Thoracic aorta (tissue), 2 donors: ENCODE measurements around the gene FNDC3B. TPM values are rescaled to one million over a fixed set of nuclear protein-coding genes. Genes with fewer than 3 reads are reported as not detected.

ENCODE experiments used
- ATAC-seq: fragments of 150-250 bp; one replicate; pipeline ENCODE4 v1.8.0; 2017; ENCODE audit warnings: low read depth; ENCODE audit not compliant: insufficient number of reproducible peaks, low FRiP score
- DNase-seq: peaks from one replicate; pipeline ENCODE4 v3.0.0-alpha.2; 2020; ENCODE audit warnings: low spot score
- H3K27ac ChIP-seq, 2 donors: fragments of 200-600 bp; sonication (generic); 1 replicate in 1 of 2; 2 replicates in 1 of 2; pipeline ENCODE4 v1.5.1; 2016; ENCODE audit warnings: mild to moderate bottlenecking in 2 of 2, moderate library complexity in 2 of 2
- H3K27me3 ChIP-seq: fragments of 200-600 bp; sonication (generic); replicated peaks from 2 replicates; pipeline ENCODE4 v1.6.0; 2016; ENCODE audit warnings: mild to moderate bottlenecking; ENCODE audit not compliant: insufficient read depth
- H3K36me3 ChIP-seq: fragments of 200-600 bp; sonication (generic); one replicate; pipeline ENCODE4 v1.5.1; 2016
- H3K4me1 ChIP-seq, 2 donors: fragments of 200-600 bp; sonication (generic); 1 replicate in 1 of 2; 2 replicates in 1 of 2; pipeline versions ENCODE4 v1.5.1 to v1.6.0; 2016; ENCODE audit warnings: low read depth in 2 of 2, mild to moderate bottlenecking in 1 of 2; ENCODE audit not compliant: control insufficient read depth in 1 of 2
- H3K4me3 ChIP-seq: fragments of 200-600 bp; sonication (generic); 2 replicates; pipeline ENCODE4 v1.5.1; 2016; ENCODE audit warnings: mild to moderate bottlenecking
- H3K9me3 ChIP-seq: fragments of 200-600 bp; sonication (generic); 2 replicates; pipeline ENCODE4 v1.5.1; 2016
- CTCF ChIP-seq: fragments of 200-600 bp; sonication (generic); IDR thresholded peaks from one replicate; pipeline ENCODE4 v1.5.1; 2019; ENCODE audit warnings: antibody characterized with exemption
- total RNA-seq, 2 donors: library from RNA; depleted of rRNA; stranded (reverse); fragments of >200 nt; gene quantifications; one replicate each; pipeline versions ENCODE4 v1.1.0 to v1.2.3, GENCODE V29; 2016

FNDC3B gene
- total RNA-seq, 2 donors from 2014 or later = 113 to 163 TPM

- DNase-seq (no peak), ATAC-seq (no peak)
- no peak overlapping the region for H3K4me3 ChIP-seq
- TF ChIP-seq CTCF = no peak
- H3K36me3 ChIP-seq = no peaks in the 10 kb centered on the region
- no peak overlapping the region for H3K27ac ChIP-seq
- H3K27me3 ChIP-seq = no peaks in the 10 kb centered on the region
- H3K9me3 ChIP-seq = no peaks in the 10 kb centered on the region
- peaks cover 81 to 88% of the 10 kb centered on the region in 2 donors for H3K4me1 ChIP-seq
Measured at GRCh38 chr3:172066880-172067796, 27.8 kb downstream of the FNDC3B start.

GRCh38 chr3:172067837-172068440 lies 28.6 kb downstream of the FNDC3B start:
- H3K27ac ChIP-seq = no peak overlapping the region
- H3K4me1 ChIP-seq = peaks cover 73 to 86% of the 10 kb centered on the region in 2 donors
- ATAC-seq (no peak), DNase-seq (no peak)
- H3K27me3 ChIP-seq = no peaks in the 10 kb centered on the region
- H3K9me3 ChIP-seq = no peaks in the 10 kb centered on the region
- TF ChIP-seq CTCF = no peak
- no peaks in the 10 kb centered on the region for H3K36me3 ChIP-seq
- H3K4me3 ChIP-seq = no peak overlapping the region

GRCh38 chr3:172068977-172069376 lies 29.6 kb downstream of the FNDC3B start:
- DNase-seq (no peak), ATAC-seq (no peak)
- peaks cover 64 to 86% of the 10 kb centered on the region in 2 donors for H3K4me1 ChIP-seq
- H3K4me3 ChIP-seq = no peak overlapping the region
- H3K27ac ChIP-seq = no peak overlapping the region
- no peak for TF ChIP-seq CTCF
- no peaks in the 10 kb centered on the region for H3K27me3 ChIP-seq
- no peaks in the 10 kb centered on the region for H3K9me3 ChIP-seq
- H3K36me3 ChIP-seq = no peaks in the 10 kb centered on the region

GRCh38 chr3:172069478-172069877 lies 30.1 kb downstream of the FNDC3B start:
- TF ChIP-seq CTCF = no peak
- Histone ChIP-seq H3K4me3 (peak overlapping the region; percentile 29), H3K27me3 (no peaks in the 10 kb centered on the region), H3K27ac (peak overlapping the region in 1 of 2 donors; percentile 43), H3K9me3 (no peaks in the 10 kb centered on the region), H3K4me1 (peaks cover 60 to 87% of the 10 kb centered on the region in 2 donors), H3K36me3 (no peaks in the 10 kb centered on the region)
- DNase-seq (no peak), ATAC-seq (no peak)

- Histone ChIP-seq H3K4me1 (peaks cover 58 to 87% of the 10 kb centered on the region in 2 donors), H3K27me3 (no peaks in the 10 kb centered on the region), H3K27ac (peak overlapping the region; percentile 30 to 43), H3K36me3 (no peaks in the 10 kb centered on the region), H3K9me3 (no peaks in the 10 kb centered on the region), H3K4me3 (peak overlapping the region; percentile 29)
- DNase-seq (no peak), ATAC-seq (no peak)
- no peak for TF ChIP-seq CTCF
Measured at GRCh38 chr3:172070269-172070668, 30.9 kb downstream of the FNDC3B start.
